GM18511 (cell line): ENCODE data around the gene LOXL4.

Experiments used
- ATAC-seq: cut with Tn5 transposase; IDR thresholded peaks from one replicate; pipeline ENCODE4 v1.9.1; 2021; ENCODE audit warnings: mild to moderate bottlenecking, moderate library complexity; ENCODE audit not compliant: unreplicated experiment

The LOXL4 gene

GRCh38 chr10:98202378-98202777, 65.6 kb downstream of the LOXL4 start:
- ATAC-seq, result no peak

DNA sequence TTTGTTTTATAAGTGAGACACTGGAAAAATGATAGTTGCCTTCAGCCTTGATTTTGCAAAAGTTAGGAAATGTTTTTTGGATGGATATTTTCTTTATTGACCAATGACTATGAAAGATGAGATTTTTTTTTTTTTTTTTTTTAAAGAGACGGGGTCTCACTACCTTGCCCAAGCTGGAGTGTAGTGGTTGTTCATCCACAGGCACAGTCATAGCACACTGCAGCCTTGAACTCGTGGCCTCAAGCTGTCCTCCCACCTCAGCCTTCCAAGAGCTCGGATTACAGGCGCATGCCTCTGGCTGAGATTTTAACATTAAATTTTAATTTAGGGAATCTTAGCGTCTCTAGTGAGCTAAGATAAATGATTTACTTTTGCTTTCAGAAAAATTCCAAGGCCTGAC, 66.2 kb downstream of the LOXL4 start:
- ATAC-seq, result no peak
